Skeletal muscle satellite cell (primary cell): Measurements from ENCODE around the gene ABHD6.
A peak's percentile ranks its signal among the peaks of the same experiment; 100 is the strongest.
"Not testable (repeated sequence)": the region's sequence is repeated elsewhere in the genome, so short reads cannot be mapped to it uniquely, and the experiment has no call there.

ENCODE experiments used
- H3K27me3 ChIP-seq: 2 replicates; pipeline ENCODE4 v1.7.0; 2013; ENCODE audit warnings: low read length; ENCODE audit not compliant: control insufficient read depth, insufficient read depth
- H3K36me3 ChIP-seq: 2 replicates; pipeline ENCODE4 v1.7.0; 2013; ENCODE audit warnings: mild to moderate bottlenecking, control low read depth, low read length; ENCODE audit not compliant: insufficient read depth
- H3K4me1 ChIP-seq: 2 replicates; pipeline ENCODE4 v1.7.0; 2013; ENCODE audit warnings: low read length; ENCODE audit not compliant: control insufficient read depth, insufficient read depth
- H3K4me2 ChIP-seq: 2 replicates; pipeline ENCODE4 v1.7.0; 2013; ENCODE audit warnings: mild to moderate bottlenecking, low read length
- H3K4me3 ChIP-seq: 2 replicates; pipeline ENCODE4 v1.7.0; 2013; ENCODE audit warnings: low read length
- H3K9ac ChIP-seq: 2 replicates; pipeline ENCODE4 v1.7.0; 2013; ENCODE audit warnings: mild to moderate bottlenecking, low read depth, low read length, moderate library complexity
- H3K9me3 ChIP-seq: replicated peaks from 2 replicates; pipeline ENCODE4 v1.7.0; 2013; ENCODE audit warnings: mild to moderate bottlenecking, control low read depth, low read length

The ABHD6 gene

DNA sequence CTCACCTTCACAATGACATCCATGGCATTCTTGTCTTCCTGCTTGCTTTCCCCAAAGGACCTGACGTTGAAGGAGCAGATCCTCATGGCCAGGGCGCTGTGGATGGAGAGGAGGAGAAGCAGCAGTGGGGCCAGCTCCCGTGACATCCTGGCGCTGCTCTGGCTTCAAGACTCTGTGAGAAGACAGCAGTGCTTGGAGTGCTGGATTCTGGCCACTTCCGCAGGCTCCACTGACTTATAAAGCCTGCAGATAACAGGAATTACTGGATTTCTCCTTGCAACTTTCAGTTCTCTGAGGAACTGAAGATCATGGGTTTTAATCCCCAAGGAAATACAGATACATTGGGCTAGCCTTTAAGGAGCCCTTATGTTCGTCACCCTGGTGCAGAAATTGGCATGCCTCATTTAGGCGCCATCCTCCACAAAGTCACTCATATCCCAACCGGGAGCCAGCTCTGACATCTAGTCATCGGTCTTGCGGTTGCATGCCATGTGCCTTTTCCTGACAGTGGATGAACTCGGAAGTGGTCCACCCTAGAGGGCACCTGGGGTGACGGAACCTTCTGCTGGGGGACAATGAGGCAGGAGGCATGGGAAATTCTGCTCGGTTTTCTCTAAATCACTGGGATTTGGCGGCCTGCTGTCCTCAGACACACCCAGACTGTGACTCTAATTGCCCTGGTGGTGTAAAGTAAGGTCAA lies 26.7 kb upstream of the ABHD6 start, which contains the start of gene DNASE1L3:
TSS of gene DNASE1L3 (minus strand) at position 212 of the 700 bp plus-strand sequence. CDS start at position 146, 66 bp downstream.
- H3K4me3 ChIP-seq: no peak within 1 kb of the TSS

GRCh38 chr3:58214484-58215316 lies 22.9 kb upstream of the ABHD6 start:
- H3K4me3 ChIP-seq: no peak overlapping the region
- no peak overlapping the region for H3K4me2 ChIP-seq
- H3K9ac ChIP-seq: no peak overlapping the region
- no peaks in the 10 kb centered on the region for H3K9me3 ChIP-seq
- no peaks in the 10 kb centered on the region for H3K36me3 ChIP-seq
- peaks cover 8% of the 10 kb centered on the region for H3K4me1 ChIP-seq
- H3K27me3 ChIP-seq: peaks cover 54% of the 10 kb centered on the region

More for the DNA sequence above, 26.7 kb upstream of the ABHD6 start, which contains the start of gene DNASE1L3:
- H3K9me3 ChIP-seq: no peaks in the 10 kb centered on the region
- peaks cover 68% of the 10 kb centered on the region for H3K27me3 ChIP-seq
- no peaks in the 10 kb centered on the region for H3K36me3 ChIP-seq
- no peak within 1 kb of the TSS for H3K9ac ChIP-seq
- no peak within 1 kb of the TSS for H3K4me2 ChIP-seq
- H3K4me1 ChIP-seq: peaks cover 4% of the 10 kb centered on the region

DNA sequence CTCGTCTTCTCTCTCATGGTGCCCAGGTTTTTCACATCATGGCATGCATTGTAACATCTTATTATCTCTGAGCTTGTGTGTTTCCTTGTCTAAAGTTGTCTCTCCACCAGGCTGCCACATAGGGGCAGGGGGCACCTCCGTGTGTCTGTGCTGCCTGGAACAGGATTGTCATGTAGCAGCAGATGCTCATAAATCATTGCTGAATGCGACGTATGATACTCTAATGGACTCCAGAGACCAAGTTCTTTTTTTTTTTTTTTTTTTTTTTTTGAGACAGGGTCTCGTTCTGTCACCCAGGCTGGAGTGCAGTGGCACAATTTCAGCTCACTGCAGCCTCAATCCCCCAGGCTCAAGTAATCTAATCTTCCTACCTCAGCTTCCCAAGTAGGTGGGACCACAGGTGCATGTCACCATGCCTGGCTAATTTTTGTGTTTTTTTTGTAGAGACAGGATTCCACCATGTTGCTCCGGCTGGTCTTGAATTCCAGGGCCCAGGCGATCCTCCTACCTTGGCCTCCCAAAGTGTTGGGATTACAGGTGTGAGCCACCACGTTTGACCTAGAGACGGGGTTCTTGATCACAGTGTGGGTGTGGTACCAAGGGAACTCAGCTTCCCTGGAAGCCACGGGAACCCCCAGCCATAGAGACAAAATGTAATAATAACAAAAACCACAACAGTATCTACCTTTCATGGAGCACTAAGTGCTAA lies 22.1 kb upstream of the ABHD6 start:
- H3K36me3 ChIP-seq: no peaks in the 10 kb centered on the region
- no peak overlapping the region for H3K4me3 ChIP-seq
- peaks cover 8% of the 10 kb centered on the region for H3K4me1 ChIP-seq
- no peak overlapping the region for H3K9ac ChIP-seq
- peaks cover 52% of the 10 kb centered on the region for H3K27me3 ChIP-seq
- no peak overlapping the region for H3K4me2 ChIP-seq
- H3K9me3 ChIP-seq: no peaks in the 10 kb centered on the region

DNA sequence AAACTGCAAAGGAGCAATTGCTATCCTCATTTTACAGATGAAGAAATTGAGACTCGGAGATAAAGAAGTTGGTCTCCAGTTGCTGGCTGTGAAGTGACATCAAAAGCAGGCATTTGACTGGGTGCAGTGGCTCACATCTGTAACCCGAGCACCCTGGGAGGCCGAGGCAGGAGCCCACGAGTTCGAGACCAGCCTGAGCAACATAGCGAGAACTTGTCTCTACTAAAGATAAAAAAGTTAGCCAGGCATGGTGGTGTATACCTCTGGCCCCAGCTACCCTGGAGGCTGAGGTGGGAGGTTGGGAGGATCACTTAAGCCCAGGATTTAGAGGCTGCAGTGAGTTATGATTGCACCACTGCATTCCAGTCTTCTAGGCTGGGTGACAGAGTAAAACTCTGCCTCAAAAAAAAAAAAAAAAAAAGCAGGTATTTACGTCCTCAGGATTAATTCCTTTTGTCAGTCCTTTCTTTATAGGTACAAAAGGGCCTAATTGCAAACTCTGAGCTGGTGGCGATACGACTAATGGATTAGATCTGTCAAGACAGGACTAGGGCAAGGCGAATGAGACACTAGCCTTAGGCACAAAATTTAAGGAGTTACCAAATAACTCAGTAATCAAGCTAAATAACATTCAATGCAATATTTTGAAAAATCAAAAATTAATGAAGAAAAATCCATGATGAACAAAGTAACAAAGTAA lies 20.9 kb upstream of the ABHD6 start:
- Histone ChIP-seq H3K36me3 (no peaks in the 10 kb centered on the region), H3K4me1 (peaks cover 8% of the 10 kb centered on the region), H3K4me2 (peak overlapping the region; percentile 81), H3K9ac (no peak overlapping the region), H3K4me3 (no peak overlapping the region), H3K27me3 (peaks cover 48% of the 10 kb centered on the region), H3K9me3 (no peaks in the 10 kb centered on the region)

DNA sequence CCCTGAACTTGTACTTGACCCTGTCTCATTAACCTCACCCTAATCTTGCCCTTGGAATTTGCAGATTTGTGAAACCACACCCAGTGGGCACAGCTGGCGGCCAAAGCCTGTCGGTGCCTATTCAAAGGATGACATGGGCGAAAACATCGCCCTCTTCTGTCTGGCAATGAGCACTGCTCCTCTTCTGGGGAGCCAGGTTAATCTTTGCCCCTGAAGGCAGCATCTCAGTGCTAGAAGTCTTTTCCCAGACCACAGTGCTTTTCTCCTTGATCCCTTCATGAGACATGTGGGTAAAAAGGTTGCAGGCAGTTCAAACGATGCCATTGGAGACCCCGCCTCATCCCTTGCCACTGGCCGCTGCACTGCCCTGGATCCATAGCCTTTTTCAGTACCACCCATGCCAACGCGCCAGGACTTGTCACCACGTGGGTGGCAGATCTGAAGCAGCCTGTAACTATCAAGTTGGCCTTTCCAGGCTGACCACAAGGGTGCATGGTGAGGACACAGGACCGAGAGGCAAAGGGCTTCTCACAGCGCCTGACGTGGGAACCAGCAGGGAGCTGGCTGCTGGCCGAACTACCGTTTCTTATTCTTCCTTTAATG lies 20.3 kb upstream of the ABHD6 start:
- Histone ChIP-seq H3K4me2 (peak overlapping the region; percentile 81), H3K27me3 (peaks cover 49% of the 10 kb centered on the region), H3K4me1 (peaks cover 8% of the 10 kb centered on the region), H3K36me3 (no peaks in the 10 kb centered on the region), H3K9ac (no peak overlapping the region), H3K9me3 (no peaks in the 10 kb centered on the region), H3K4me3 (peak overlapping the region; percentile 45)

GRCh38 chr3:58218904-58219303 lies 18.7 kb upstream of the ABHD6 start:
- Histone ChIP-seq H3K9ac (no peak overlapping the region), H3K27me3 (peaks cover 41% of the 10 kb centered on the region), H3K4me3 (no peak overlapping the region), H3K4me1 (peaks cover 8% of the 10 kb centered on the region), H3K9me3 (no peaks in the 10 kb centered on the region), H3K4me2 (no peak overlapping the region), H3K36me3 (no peaks in the 10 kb centered on the region)

DNA sequence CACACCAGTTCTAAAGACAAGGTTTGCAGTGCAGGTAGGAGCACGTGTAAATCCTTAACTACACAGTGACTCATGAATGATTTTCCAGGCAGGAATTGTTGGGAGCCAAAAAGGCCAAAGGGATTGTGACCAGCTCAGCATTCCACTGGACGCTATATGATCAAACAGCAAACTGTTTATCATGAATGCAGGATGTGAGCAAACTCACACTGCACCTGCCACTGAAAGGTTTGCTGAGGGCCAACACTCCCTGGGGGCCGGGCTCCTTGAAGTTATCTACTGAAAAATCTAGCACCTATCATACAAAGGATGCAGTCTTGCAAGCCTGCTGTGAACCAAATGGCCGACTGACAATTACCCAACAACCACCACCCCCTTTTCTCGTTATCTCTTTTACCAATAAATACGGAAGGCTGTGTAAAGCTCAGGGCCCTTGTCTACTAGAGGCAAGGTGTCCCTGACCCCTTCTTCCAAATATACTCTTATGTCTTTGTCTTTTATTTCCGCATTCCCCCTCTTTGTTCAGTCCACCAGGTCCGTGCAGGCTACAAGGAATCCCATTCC lies 15.3 kb upstream of the ABHD6 start:
- Histone ChIP-seq H3K9ac (no peak overlapping the region), H3K27me3 (peaks cover 52% of the 10 kb centered on the region), H3K36me3 (no peaks in the 10 kb centered on the region), H3K9me3 (no peaks in the 10 kb centered on the region), H3K4me2 (no peak overlapping the region), H3K4me3 (no peak overlapping the region), H3K4me1 (peaks cover 5% of the 10 kb centered on the region)

DNA sequence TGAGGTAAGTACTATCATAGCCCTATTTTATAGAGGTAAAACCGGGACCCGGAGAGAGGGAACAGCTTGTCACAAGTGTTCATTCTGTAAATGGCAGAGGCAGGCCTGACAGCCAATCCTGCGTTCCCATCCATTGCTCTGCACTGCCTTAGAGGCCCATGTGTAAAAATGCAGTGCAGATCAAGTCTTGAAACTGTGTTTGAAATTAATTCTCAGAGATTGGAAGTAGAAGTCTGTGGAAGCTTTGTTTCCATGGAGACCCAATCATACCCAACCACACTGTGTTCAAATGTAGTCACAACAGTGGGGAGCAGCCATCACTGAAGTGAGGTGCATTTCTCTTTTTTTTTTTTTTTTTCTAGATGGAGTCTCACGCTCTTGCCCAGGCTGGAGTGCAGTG lies 13.7 kb upstream of the ABHD6 start:
- no peaks in the 10 kb centered on the region for H3K4me1 ChIP-seq
- peaks cover 57% of the 10 kb centered on the region for H3K27me3 ChIP-seq
- H3K4me3 ChIP-seq: no peak overlapping the region
- no peak overlapping the region for H3K9ac ChIP-seq
- H3K36me3 ChIP-seq: no peaks in the 10 kb centered on the region
- no peak overlapping the region for H3K4me2 ChIP-seq
- H3K9me3 ChIP-seq: no peaks in the 10 kb centered on the region

- peaks cover 62% of the 10 kb centered on the region for H3K27me3 ChIP-seq
- H3K36me3 ChIP-seq, H3K4me2 ChIP-seq, H3K4me3 ChIP-seq, H3K4me1 ChIP-seq, H3K9me3 ChIP-seq, H3K9ac ChIP-seq: not testable (repeated sequence)
Observed at GRCh38 chr3:58227933-58228332, 9.7 kb upstream of the ABHD6 start.

GRCh38 chr3:58230876-58231552 lies 6.6 kb upstream of the ABHD6 start:
- H3K36me3 ChIP-seq: no peaks in the 10 kb centered on the region
- no peak overlapping the region for H3K9ac ChIP-seq
- no peak overlapping the region for H3K4me3 ChIP-seq
- peaks cover 49% of the 10 kb centered on the region for H3K27me3 ChIP-seq
- no peak overlapping the region for H3K4me2 ChIP-seq
- no peaks in the 10 kb centered on the region for H3K9me3 ChIP-seq
- H3K4me1 ChIP-seq: no peaks in the 10 kb centered on the region
